ENCODE results near the gene SEPTIN10.
"Not testable (repeated sequence)": the region's sequence is repeated elsewhere in the genome, so short reads cannot be mapped to it uniquely, and the experiment has no call there.

Gene SEPTIN10

GRCh38 chr2:109557309-109557708, 56.5 kb downstream of the SEPTIN10 start:
- Histone ChIP-seq H3K36me3 (ENCODE audit: insufficient read depth, low read length) (peaks cover 7% of the 10 kb centered on the region; the same call in 1 of the 2 replicates), H3K4me1 (ENCODE audit: insufficient read depth, low read length) (0 out of 2 replicates have a peak, but pooled peaks cover 6% of the 10 kb centered on the region), H3K9me3 (ENCODE audit: control insufficient read depth, insufficient read depth, low read length) (0 out of 2 replicates have a peak, but pooled peaks cover under 1% of the 10 kb centered on the region), H3K9ac (ENCODE audit: low read depth, low read length) (no peak overlapping the region)

DNA sequence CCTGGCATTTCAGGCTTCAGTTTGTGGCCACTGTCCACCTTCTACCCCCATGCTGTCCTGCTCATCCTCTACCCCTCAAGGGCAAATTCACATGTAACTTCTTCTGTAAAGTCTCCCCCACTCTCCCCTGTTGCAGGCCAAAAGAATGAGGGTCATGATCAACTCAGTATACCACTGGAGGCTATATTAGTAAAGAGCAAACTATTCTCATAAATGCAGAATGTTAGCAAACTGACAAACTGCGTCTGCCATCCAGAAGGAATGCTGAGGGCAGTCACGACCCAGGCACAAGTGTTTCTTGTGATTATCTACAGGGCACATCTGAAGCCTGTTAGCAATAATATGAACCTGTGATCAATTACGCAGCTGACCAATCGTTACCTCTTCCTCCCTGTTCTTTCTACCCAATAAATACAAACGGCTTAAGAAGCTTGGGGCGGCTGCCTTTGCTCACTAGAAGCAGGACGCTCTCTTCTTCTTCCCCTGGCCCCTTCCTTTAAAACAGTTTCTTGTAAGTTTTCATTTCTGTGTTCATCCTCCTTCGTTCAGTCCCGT, 58.3 kb downstream of the SEPTIN10 start:
- H3K4me1 ChIP-seq (ENCODE audit: insufficient read depth, low read length): 0 out of 2 replicates have a peak, but pooled peaks cover 6% of the 10 kb centered on the region
- peaks cover 12% of the 10 kb centered on the region; the same call in 1 of the 2 replicates for H3K36me3 ChIP-seq (ENCODE audit: insufficient read depth, low read length)
- H3K9me3 ChIP-seq (ENCODE audit: control insufficient read depth, insufficient read depth, low read length): peaks cover 3% of the 10 kb centered on the region; the same call in 1 of the 2 replicates
- H3K9ac ChIP-seq (ENCODE audit: low read depth, low read length): no peak overlapping the region

- Histone ChIP-seq H3K9me3 (ENCODE audit: control insufficient read depth, insufficient read depth, low read length) (peaks cover 3% of the 10 kb centered on the region; the same call in 1 of the 2 replicates), H3K36me3 (ENCODE audit: insufficient read depth, low read length) (peaks cover 12% of the 10 kb centered on the region; the same call in 1 of the 2 replicates), H3K9ac (ENCODE audit: low read depth, low read length) (no peak overlapping the region), H3K4me1 (ENCODE audit: insufficient read depth, low read length) (0 out of 2 replicates have a peak, but pooled peaks cover 6% of the 10 kb centered on the region)
Observed at GRCh38 chr2:109554758-109555157, 59.0 kb downstream of the SEPTIN10 start.

- peaks cover 3% of the 10 kb centered on the region; the same call in 1 of the 2 replicates for H3K9me3 ChIP-seq (ENCODE audit: control insufficient read depth, insufficient read depth, low read length)
- no peak overlapping the region for H3K9ac ChIP-seq (ENCODE audit: low read depth, low read length)
- H3K36me3 ChIP-seq (ENCODE audit: insufficient read depth, low read length): peaks cover 6% of the 10 kb centered on the region
- no peaks in the 10 kb centered on the region for H3K4me1 ChIP-seq (ENCODE audit: insufficient read depth, low read length)
Observed at GRCh38 chr2:109549016-109549590, 64.7 kb downstream of the SEPTIN10 start.

GRCh38 chr2:109547280-109547679, 66.5 kb downstream of the SEPTIN10 start:
- H3K9me3 ChIP-seq (ENCODE audit: control insufficient read depth, insufficient read depth, low read length): peaks cover 2% of the 10 kb centered on the region; the same call in 1 of the 2 replicates
- peaks cover 5% of the 10 kb centered on the region for H3K36me3 ChIP-seq (ENCODE audit: insufficient read depth, low read length)
- H3K9ac ChIP-seq (ENCODE audit: low read depth, low read length): no peak overlapping the region
- no peaks in the 10 kb centered on the region for H3K4me1 ChIP-seq (ENCODE audit: insufficient read depth, low read length)

- Histone ChIP-seq H3K4me1 (ENCODE audit: insufficient read depth, low read length) (no peaks in the 10 kb centered on the region), H3K9ac (ENCODE audit: low read depth, low read length) (no peak overlapping the region), H3K9me3 (ENCODE audit: control insufficient read depth, insufficient read depth, low read length) (no peaks in the 10 kb centered on the region), H3K36me3 (ENCODE audit: insufficient read depth, low read length) (no peaks in the 10 kb centered on the region; the same call in 1 of the 2 replicates)
Observed at GRCh38 chr2:109545828-109546713, 67.7 kb downstream of the SEPTIN10 start.

DNA sequence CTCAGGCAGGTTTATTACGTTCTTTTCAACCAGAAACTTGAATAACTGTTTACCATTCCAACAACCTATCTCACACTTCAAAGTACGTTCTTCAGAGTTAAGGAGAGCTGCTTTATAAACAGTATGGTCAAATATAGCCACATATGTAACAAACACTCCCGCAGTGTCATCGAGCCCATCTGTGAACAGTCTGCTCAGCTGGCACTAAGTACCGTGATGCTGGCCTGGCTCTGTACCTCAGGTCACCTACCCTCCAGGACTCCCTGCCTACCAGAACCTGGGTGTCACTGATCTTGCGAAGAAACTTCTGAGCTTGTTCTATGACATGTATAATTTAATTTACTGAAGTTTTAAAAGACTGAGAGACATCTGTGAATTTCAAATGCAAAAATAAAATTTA, 71.4 kb downstream of the SEPTIN10 start:
- H3K9me3 ChIP-seq (ENCODE audit: control insufficient read depth, insufficient read depth, low read length): no peaks in the 10 kb centered on the region
- no peaks in the 10 kb centered on the region; the same call in 1 of the 2 replicates for H3K36me3 ChIP-seq (ENCODE audit: insufficient read depth, low read length)
- H3K9ac ChIP-seq (ENCODE audit: low read depth, low read length): no peak overlapping the region
- H3K4me1 ChIP-seq (ENCODE audit: insufficient read depth, low read length): no peaks in the 10 kb centered on the region

DNA sequence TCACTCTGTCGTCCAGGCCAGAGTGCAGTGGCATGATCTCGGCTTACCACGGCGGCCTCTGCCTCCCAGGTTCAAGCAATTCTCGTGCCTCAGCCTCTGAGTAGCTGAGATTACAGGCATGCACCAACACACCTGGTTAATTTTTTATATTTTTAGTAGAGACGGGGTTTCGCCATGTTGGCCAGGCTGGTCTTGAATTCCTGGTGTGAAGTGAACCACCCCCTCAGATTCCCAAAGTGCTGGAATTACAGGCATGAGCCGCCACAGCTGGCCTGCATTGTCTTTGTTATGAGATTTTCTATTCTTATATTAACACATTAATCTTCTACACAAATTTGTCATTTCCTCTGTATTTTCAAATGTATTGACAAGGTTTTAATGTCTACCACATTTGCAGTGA, 75.2 kb downstream of the SEPTIN10 start:
- no peaks in the 10 kb centered on the region for H3K36me3 ChIP-seq (ENCODE audit: insufficient read depth, low read length)
- H3K9me3 ChIP-seq (ENCODE audit: control insufficient read depth, insufficient read depth, low read length): peaks cover 3% of the 10 kb centered on the region
- H3K9ac ChIP-seq (ENCODE audit: low read depth, low read length): no peak overlapping the region
- H3K4me1 ChIP-seq (ENCODE audit: insufficient read depth, low read length): no peaks in the 10 kb centered on the region

DNA sequence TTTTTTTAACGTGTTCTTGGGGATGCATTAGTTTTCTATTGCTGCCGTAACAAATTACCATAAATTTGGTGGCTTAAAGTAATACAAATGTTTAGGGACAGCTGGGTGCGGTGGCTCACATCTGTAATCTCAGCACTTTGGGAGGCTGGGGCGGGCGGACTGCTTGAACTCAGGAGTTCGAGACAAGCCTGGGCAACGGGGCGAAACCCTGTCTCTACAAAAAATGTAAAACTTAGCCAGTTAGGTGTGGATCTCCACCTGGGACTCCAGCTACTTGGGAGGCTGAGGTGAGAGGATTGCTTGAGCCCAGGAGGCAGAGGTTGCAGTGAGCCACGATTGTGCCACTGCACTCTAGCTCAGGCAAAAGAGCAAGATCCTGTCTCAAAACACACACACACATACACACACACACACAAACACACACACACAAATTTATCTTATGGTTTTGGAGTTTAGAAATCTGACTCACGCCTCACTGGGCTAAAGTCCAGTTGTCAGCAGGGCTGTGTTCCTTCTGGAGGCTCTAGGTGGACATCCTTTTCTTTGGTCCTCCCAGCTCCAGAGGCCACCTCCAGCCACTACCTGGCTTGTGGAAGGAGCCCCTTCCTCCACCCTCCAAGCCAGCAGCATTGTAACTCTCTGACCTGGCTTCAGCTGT, 76.1 kb downstream of the SEPTIN10 start:
- peaks cover 3% of the 10 kb centered on the region for H3K9me3 ChIP-seq (ENCODE audit: control insufficient read depth, insufficient read depth, low read length)
- no peaks in the 10 kb centered on the region for H3K4me1 ChIP-seq (ENCODE audit: insufficient read depth, low read length)
- H3K36me3 ChIP-seq (ENCODE audit: insufficient read depth, low read length): no peaks in the 10 kb centered on the region
- H3K9ac ChIP-seq (ENCODE audit: low read depth, low read length): no peak overlapping the region

GRCh38 chr2:109536556-109536955, 77.2 kb downstream of the SEPTIN10 start:
- not testable (repeated sequence) for H3K9me3 ChIP-seq (ENCODE audit: control insufficient read depth, insufficient read depth, low read length); H3K36me3 ChIP-seq (ENCODE audit: insufficient read depth, low read length); H3K9ac ChIP-seq (ENCODE audit: low read depth, low read length); H3K4me1 ChIP-seq (ENCODE audit: insufficient read depth, low read length)

DNA sequence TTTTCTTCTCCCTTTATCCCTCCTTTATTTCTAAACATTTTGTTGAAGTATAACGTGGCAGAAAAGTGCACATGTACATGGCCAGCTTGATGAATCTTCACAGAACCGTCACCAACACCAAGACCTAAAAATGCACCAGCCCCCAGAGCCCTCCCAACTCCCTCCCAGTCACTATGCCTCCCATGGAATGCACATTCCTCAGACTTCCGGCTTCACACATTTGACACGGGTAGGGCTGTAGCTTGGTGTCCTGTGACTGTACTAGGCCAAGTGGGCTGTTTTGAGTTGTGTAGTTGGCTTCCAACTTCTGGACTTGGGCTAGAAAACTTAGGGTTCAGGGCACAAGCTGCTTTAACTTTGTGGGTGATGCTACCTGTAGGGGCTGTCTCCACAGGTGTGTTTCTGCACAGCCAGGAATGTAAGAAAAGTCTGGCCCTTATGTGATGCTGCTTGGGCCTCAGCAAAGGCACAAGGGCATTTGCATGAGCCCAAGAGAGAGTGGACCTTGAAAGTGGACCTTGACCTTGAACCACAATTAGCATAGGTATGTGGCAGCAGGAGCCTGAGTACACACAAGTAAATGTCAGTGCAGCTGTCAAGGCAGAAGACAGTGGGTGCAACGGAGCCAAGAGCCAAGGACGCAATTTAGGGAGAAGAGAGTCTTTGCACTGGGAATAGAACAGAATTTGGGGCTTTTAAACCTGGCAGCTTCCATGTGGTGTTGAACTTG, 78.4 kb downstream of the SEPTIN10 start:
- no peak overlapping the region for H3K9ac ChIP-seq (ENCODE audit: low read depth, low read length)

GRCh38 chr2:109533823-109534222, 79.9 kb downstream of the SEPTIN10 start:
- no peak overlapping the region for H3K9ac ChIP-seq (ENCODE audit: low read depth, low read length)
- no peaks in the 10 kb centered on the region for H3K36me3 ChIP-seq (ENCODE audit: insufficient read depth, low read length)
- H3K9me3 ChIP-seq (ENCODE audit: control insufficient read depth, insufficient read depth, low read length): peaks cover 3% of the 10 kb centered on the region
- H3K4me1 ChIP-seq (ENCODE audit: insufficient read depth, low read length): no peaks in the 10 kb centered on the region

More for the DNA sequence above, 78.4 kb downstream of the SEPTIN10 start:
- H3K36me3 ChIP-seq (ENCODE audit: insufficient read depth, low read length): no peaks in the 10 kb centered on the region
- peaks cover 3% of the 10 kb centered on the region for H3K9me3 ChIP-seq (ENCODE audit: control insufficient read depth, insufficient read depth, low read length)
- H3K4me1 ChIP-seq (ENCODE audit: insufficient read depth, low read length): no peaks in the 10 kb centered on the region

DNA sequence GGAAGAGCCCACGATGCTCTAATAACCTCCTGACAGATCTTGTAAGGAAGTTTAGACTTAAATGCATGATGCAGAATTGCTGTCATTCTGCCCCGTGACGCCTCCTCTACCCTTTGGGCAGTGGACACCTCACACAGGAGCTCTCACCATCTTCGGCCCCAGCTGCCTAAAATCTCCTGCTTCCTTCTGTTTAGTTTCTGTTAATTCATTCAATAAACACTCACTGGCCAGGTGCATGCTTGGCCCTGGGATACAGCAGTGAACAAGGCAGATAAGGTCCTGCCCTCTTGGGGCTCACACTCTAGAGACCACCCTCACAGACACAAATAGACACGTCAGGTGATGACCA, 81.1 kb downstream of the SEPTIN10 start:
- H3K9me3 ChIP-seq (ENCODE audit: control insufficient read depth, insufficient read depth, low read length): peaks cover 3% of the 10 kb centered on the region
- no peaks in the 10 kb centered on the region for H3K4me1 ChIP-seq (ENCODE audit: insufficient read depth, low read length)
- H3K36me3 ChIP-seq (ENCODE audit: insufficient read depth, low read length): no peaks in the 10 kb centered on the region
- no peak overlapping the region for H3K9ac ChIP-seq (ENCODE audit: low read depth, low read length)
